Measurements from ENCODE around the gene TREH.

DNA sequence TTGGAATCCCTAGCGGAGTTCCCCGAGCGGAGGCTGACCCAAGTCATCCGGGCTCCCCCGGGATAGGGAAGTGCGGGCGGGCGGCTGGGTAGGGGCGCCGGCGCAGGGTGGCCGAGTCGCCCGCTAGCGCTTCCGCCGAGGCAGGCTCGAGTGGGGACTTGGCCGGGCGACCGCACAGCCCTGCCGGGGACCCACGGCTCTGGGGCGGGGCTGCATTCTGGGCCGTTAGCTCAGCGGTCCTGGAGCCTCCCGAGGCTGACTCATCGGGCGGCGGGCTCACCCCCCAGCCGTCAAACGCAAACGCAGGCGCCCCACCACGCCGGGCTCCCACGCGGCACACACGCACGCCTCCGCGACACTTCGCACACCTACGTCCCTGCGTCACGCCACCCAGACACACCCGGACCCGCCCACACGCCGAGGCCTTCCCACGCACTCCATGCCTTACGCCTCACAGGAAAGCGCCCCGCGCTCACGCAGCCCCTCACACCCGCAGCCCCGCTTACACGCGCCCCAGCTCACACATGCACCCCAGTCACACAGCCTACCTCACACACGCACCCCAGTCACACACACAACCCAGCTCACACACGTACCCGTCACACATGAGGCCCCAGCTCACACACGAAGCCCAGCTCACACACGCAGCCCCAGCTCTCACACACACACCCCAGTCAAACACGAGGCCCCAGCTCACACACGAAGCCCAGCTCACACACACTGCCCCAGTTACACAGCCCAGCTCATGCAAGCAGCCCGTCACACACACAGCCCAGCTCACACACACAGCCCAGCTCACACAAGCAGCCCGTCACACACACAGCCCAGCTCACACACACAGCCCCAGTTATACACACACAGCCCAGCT is 70.9 kb downstream of the TREH start:
- TF ChIP-seq EZH2 (IDR thresholded peaks at IDR 0.05; ENCODE audit: insufficient read depth, poor library complexity, severe bottlenecking) (no peak), EZH2phosphoT487 (IDR thresholded peaks at IDR 0.05; ENCODE audit: insufficient read depth, low read depth) (no peak)

All from GM23248 (cell line).